Astrocyte (in vitro differentiated cells and primary cell): ENCODE measurements around the gene AAR2. TPM values are rescaled to one million over a fixed set of nuclear protein-coding genes. Genes with fewer than 3 reads are reported as not detected.

Source experiments
- DNase-seq: peaks from one replicate; pipeline ENCODE4 v3.0.0-alpha.2; 2010; ENCODE audit warnings: low read depth
- FAIRE-seq: peaks from 2 replicates; lab custom pipeline; 2011; peaks lifted over from hg19 to GRCh38; lab: Jason Lieb, UNC
- H2AFZ ChIP-seq: 2 replicates; pipeline ENCODE4 v1.6.0; 2012; ENCODE audit warnings: low read depth, low read length, inconsistent platforms
- H3K27ac ChIP-seq: 2 replicates; pipeline ENCODE4 v1.5.1; 2011; ENCODE audit warnings: low read depth, low read length, inconsistent platforms
- H3K27me3 ChIP-seq: 2 replicates; pipeline ENCODE4 v1.6.0; 2011; ENCODE audit warnings: low read length, inconsistent platforms; ENCODE audit not compliant: insufficient read depth
- H3K36me3 ChIP-seq: 2 replicates; pipeline ENCODE4 v1.5.1; 2011; ENCODE audit warnings: low read length, inconsistent platforms; ENCODE audit not compliant: insufficient read depth
- H3K4me1 ChIP-seq: 2 replicates; pipeline ENCODE4 v1.5.1; 2011; ENCODE audit warnings: low read length, inconsistent platforms; ENCODE audit not compliant: insufficient read depth
- H3K4me2 ChIP-seq: 2 replicates; pipeline ENCODE4 v1.6.0; 2012; ENCODE audit warnings: low read length, inconsistent platforms
- H3K4me3 ChIP-seq: 2 replicates; pipeline ENCODE4 v1.5.1; 2011; ENCODE audit warnings: low read depth, mild to moderate bottlenecking, low read length, inconsistent platforms; ENCODE audit not compliant: insufficient read depth
- H3K79me2 ChIP-seq: 2 replicates; pipeline ENCODE4 v1.6.0; 2012; ENCODE audit warnings: mild to moderate bottlenecking, low read length, inconsistent platforms; ENCODE audit not compliant: insufficient read depth
- H3K9ac ChIP-seq: 2 replicates; pipeline ENCODE4 v1.6.0; 2012; ENCODE audit warnings: mild to moderate bottlenecking, low read length, inconsistent platforms
- H3K9me3 ChIP-seq: 2 replicates; pipeline ENCODE4 v1.5.1; 2012; ENCODE audit warnings: low read depth, mild to moderate bottlenecking, low read length, inconsistent platforms; ENCODE audit not compliant: insufficient read depth
- H4K20me1 ChIP-seq: 2 replicates; pipeline ENCODE4 v1.6.0; 2012; ENCODE audit warnings: low read length, inconsistent platforms; ENCODE audit not compliant: insufficient read depth
- H3K27ac Mint-ChIP-seq: one replicate; pipeline ENCODE4 v1.8.0; 2021; ENCODE audit warnings: mild to moderate bottlenecking, mixed read lengths; ENCODE audit not compliant: unreplicated experiment
- H3K27me3 Mint-ChIP-seq: one replicate; pipeline ENCODE4 v1.8.0; 2021; ENCODE audit warnings: low read depth, mixed read lengths; ENCODE audit not compliant: unreplicated experiment
- H3K36me3 Mint-ChIP-seq: one replicate; pipeline ENCODE4 v1.8.0; 2021; ENCODE audit warnings: low read depth, mixed read lengths; ENCODE audit not compliant: unreplicated experiment
- H3K4me1 Mint-ChIP-seq: one replicate; pipeline ENCODE4 v1.8.0; 2021; ENCODE audit warnings: low read depth, mixed read lengths; ENCODE audit not compliant: unreplicated experiment
- H3K4me3 Mint-ChIP-seq: one replicate; pipeline ENCODE4 v1.8.0; 2021; ENCODE audit warnings: mild to moderate bottlenecking, moderate library complexity, mixed read lengths; ENCODE audit not compliant: unreplicated experiment
- H3K9me3 Mint-ChIP-seq: one replicate; pipeline ENCODE4 v1.8.0; 2021; ENCODE audit warnings: mild to moderate bottlenecking, mixed read lengths; ENCODE audit not compliant: unreplicated experiment
- EZH2 ChIP-seq: IDR thresholded peaks from 2 replicates; pipeline ENCODE4 v1.6.1; 2012; ENCODE audit warnings: mild to moderate bottlenecking, low read length, inconsistent platforms; ENCODE audit not compliant: insufficient read depth
- total RNA-seq: library from RNA; stranded (reverse); gene quantifications from 2 replicates; pipeline ENCODE4 v1.2.1, GENCODE V29; 2021
- TF ChIP-seq, protein P1 (sequence below): IDR thresholded peaks from 2 replicates; pipeline ENCODE4 v1.5.1; 2011; ENCODE audit warnings: low read depth, mild to moderate bottlenecking, inconsistent platforms, low read length, moderate library complexity; ENCODE audit not compliant: insufficient read depth

Gene AAR2
- total RNA-seq, 1 donor from 2014 or later = 21.7 TPM

GRCh38 chr20:36264426-36265246, 28.4 kb downstream of the AAR2 start:
- Mint-ChIP-seq H3K4me3 (no peak overlapping the region), H3K36me3 (no peaks in the 10 kb centered on the region), H3K27me3 (peaks cover 11% of the 10 kb centered on the region), H3K9me3 (no peaks in the 10 kb centered on the region), H3K4me1 (peaks cover 5% of the 10 kb centered on the region), H3K27ac (no peak overlapping the region)
- H3K9me3 ChIP-seq = no peaks in the 10 kb centered on the region
- no peaks in the 10 kb centered on the region for H4K20me1 ChIP-seq
- no peaks in the 10 kb centered on the region for H3K36me3 ChIP-seq
- no peaks in the 10 kb centered on the region for H3K27me3 ChIP-seq
- FAIRE-seq = no peak
- H3K9ac ChIP-seq = no peak overlapping the region
- no peaks in the 10 kb centered on the region for H3K4me1 ChIP-seq
- H2AFZ ChIP-seq = no peak overlapping the region
- TF ChIP-seq EZH2 = no peak
- TF ChIP-seq, protein P1, sequence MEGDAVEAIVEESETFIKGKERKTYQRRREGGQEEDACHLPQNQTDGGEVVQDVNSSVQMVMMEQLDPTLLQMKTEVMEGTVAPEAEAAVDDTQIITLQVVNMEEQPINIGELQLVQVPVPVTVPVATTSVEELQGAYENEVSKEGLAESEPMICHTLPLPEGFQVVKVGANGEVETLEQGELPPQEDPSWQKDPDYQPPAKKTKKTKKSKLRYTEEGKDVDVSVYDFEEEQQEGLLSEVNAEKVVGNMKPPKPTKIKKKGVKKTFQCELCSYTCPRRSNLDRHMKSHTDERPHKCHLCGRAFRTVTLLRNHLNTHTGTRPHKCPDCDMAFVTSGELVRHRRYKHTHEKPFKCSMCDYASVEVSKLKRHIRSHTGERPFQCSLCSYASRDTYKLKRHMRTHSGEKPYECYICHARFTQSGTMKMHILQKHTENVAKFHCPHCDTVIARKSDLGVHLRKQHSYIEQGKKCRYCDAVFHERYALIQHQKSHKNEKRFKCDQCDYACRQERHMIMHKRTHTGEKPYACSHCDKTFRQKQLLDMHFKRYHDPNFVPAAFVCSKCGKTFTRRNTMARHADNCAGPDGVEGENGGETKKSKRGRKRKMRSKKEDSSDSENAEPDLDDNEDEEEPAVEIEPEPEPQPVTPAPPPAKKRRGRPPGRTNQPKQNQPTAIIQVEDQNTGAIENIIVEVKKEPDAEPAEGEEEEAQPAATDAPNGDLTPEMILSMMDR = no peak
- H3K27ac ChIP-seq = no peak overlapping the region
- H3K79me2 ChIP-seq = no peaks in the 10 kb centered on the region
- no peak for DNase-seq
- no peak overlapping the region for H3K4me2 ChIP-seq
- no peak overlapping the region for H3K4me3 ChIP-seq

- H3K9ac ChIP-seq = no peak overlapping the region
- Mint-ChIP-seq H3K4me1 (peaks cover 6% of the 10 kb centered on the region), H3K36me3 (no peaks in the 10 kb centered on the region), H3K9me3 (no peaks in the 10 kb centered on the region), H3K27ac (no peak overlapping the region), H3K4me3 (no peak overlapping the region), H3K27me3 (peaks cover 9% of the 10 kb centered on the region)
- no peak overlapping the region for H3K4me2 ChIP-seq
- H3K36me3 ChIP-seq = no peaks in the 10 kb centered on the region
- H3K4me1 ChIP-seq = no peaks in the 10 kb centered on the region
- H3K9me3 ChIP-seq = no peaks in the 10 kb centered on the region
- no peaks in the 10 kb centered on the region for H3K27me3 ChIP-seq
- H3K27ac ChIP-seq = no peak overlapping the region
- H3K4me3 ChIP-seq = no peak overlapping the region
- H3K79me2 ChIP-seq = no peaks in the 10 kb centered on the region
- no peak overlapping the region for H2AFZ ChIP-seq
- no peak for TF ChIP-seq EZH2
- no peaks in the 10 kb centered on the region for H4K20me1 ChIP-seq
- FAIRE-seq (no peak), DNase-seq (no peak)
Observed at GRCh38 chr20:36266189-36266588, 29.9 kb downstream of the AAR2 start.

DNA sequence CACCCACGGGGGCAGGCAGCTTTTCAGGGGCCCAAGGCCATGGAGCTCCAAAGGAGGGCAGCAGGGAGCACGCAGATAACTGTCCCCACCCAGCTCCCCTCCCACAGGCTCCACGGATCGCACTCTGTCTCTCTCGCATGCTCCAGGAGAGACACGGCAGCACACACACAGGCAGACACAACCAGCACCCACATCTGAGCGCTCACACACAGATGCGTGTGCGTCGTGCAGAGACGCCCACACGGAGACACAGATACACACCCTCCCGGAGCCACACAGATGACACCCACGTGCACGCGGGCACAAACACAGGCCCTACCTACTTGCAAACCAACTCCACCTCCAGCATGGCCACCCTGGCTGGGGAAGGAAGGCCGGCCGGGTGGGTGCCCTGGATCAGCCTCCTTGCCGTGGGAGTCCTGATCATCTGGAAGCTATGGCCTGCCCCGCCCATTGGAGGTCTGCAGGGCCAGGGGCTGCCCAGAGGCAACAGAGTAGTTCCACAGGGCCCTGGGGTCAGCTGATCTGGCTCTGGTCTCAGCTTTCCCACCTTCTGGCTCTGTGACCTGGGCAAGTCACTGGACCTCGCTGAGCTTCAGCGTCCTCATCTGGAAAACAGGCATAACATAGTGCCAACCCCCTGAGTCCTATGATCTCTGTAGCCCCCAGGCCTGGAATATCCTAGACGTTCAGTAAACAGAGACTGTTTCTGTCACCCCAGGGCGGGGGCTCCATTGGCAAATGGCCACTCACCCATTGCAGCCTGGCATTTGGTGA, 31.5 kb downstream of the AAR2 start:
- FAIRE-seq = no peak
- DNase-seq = no peak
- TF ChIP-seq EZH2 = no peak
- TF ChIP-seq, protein P1 = no peak
- no peaks in the 10 kb centered on the region for H3K36me3 Mint-ChIP-seq
- no peaks in the 10 kb centered on the region for H3K9me3 ChIP-seq
- H3K4me2 ChIP-seq = no peak overlapping the region
- no peaks in the 10 kb centered on the region for H4K20me1 ChIP-seq
- H3K4me3 Mint-ChIP-seq = no peak overlapping the region
- H3K36me3 ChIP-seq = no peaks in the 10 kb centered on the region
- no peaks in the 10 kb centered on the region for H3K27me3 ChIP-seq
- no peak overlapping the region for H3K27ac Mint-ChIP-seq
- no peak overlapping the region for H2AFZ ChIP-seq
- peaks cover 7% of the 10 kb centered on the region for H3K4me1 Mint-ChIP-seq
- no peak overlapping the region for H3K27ac ChIP-seq
- H3K79me2 ChIP-seq = no peaks in the 10 kb centered on the region
- H3K27me3 Mint-ChIP-seq = peaks cover 9% of the 10 kb centered on the region
- no peaks in the 10 kb centered on the region for H3K9me3 Mint-ChIP-seq
- no peak overlapping the region for H3K9ac ChIP-seq
- no peaks in the 10 kb centered on the region for H3K4me1 ChIP-seq
- H3K4me3 ChIP-seq = no peak overlapping the region
